ENCODE measurements around the gene CHST6. TPM values are rescaled to one million over a fixed set of nuclear protein-coding genes. Genes with fewer than 3 reads are reported as not detected.

CHST6 gene
- total and polyA plus RNA-seq, 9 of the 15 experiments (the other 6 are each of a cell fraction or from before 2014, with no cell fraction given) = 0.01 to 0.05 (median 0.02) TPM; not detected in 6

DNA sequence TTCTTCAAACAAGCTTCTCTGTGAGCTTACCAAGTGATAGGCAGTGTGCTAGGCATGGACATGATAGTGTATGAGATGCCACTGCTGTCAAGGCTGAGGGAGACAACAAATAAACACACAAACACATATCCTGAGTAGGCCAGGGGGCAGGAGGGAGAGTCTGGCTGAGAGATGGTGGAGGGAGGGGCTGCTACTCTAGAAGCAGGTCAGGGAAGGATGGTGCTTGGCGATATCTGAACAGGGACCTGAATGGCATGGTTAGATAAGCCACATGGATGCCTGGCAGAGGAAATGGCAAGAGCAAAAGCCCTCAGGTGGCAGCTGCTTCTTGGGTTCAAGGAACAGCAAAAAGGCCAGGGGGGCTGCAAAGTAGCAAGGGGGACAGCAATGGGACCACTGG is 8.6 kb upstream of the CHST6 start:
- Histone ChIP-seq H3K36me3 (ENCODE audit: control insufficient read depth, insufficient read depth, low read length) (no peaks in the 10 kb centered on the region), H3K9ac (ENCODE audit: insufficient read depth in 1 of 2, low read depth in 2 of 2, low read length in 2 of 2) (no peak overlapping the region), H3K27me3 (ENCODE audit: control insufficient read depth in 2 of 2, insufficient read depth in 2 of 2, low read length in 2 of 2) (peaks cover 3 to 21% of the 10 kb centered on the region in 2 experiments; a peak in 4 of 5 replicates), H3K27ac (ENCODE audit: extremely low read depth, low read depth, low read length) (no peak overlapping the region), H4K20me1 (replicated peaks; ENCODE audit: control insufficient read depth, insufficient read depth, low read length) (no peaks in the 10 kb centered on the region; the same call in 1 of the 2 replicates), H3K9me3 (replicated peaks; ENCODE audit: control insufficient read depth, insufficient read depth, low read depth, low read length) (no peaks in the 10 kb centered on the region), H3K4me1 (replicated peaks in 1 of 2; ENCODE audit: control insufficient read depth in 2 of 2, insufficient read depth in 2 of 2, low read length in 2 of 2) (0 out of 5 replicates have a peak, but pooled peaks cover 0 to 3% of the 10 kb centered on the region in 2 experiments), H3K9me1 (ENCODE audit: control insufficient read depth, insufficient read depth, low read length) (no peaks in the 10 kb centered on the region), H2AFZ (ENCODE audit: low read depth, low read length) (no peak overlapping the region), H3K4me2 (ENCODE audit: insufficient read depth, low read length) (no peak overlapping the region), H3K4me3 (no peak overlapping the region), H3K79me2 (ENCODE audit: control insufficient read depth, insufficient read depth, low read length) (no peaks in the 10 kb centered on the region)
- no peak for TF ChIP-seq SRSF1 (IDR thresholded peaks at IDR 0.05; ENCODE audit: low read depth, low read length)
- in situ Hi-C loops (cut with MboI) = no loop called here
- intact Hi-C loops (cut with micrococcal nuclease) = no loop called here
- ChIA-PET CTCF (ENCODE audit: low intra/inter-chr PET ratio) (no interaction called here), POLR2A (interaction anchor here (0.6 kb wide), 1 partner anchor 44 kb away, joined by 4 read pairs; no protein-coding TSS in a partner anchor)
- WGBS (ENCODE audit: insufficient coverage, low coverage, missing lambda C conversion rate) = 9% methylated on average over 1 of the region's 1 CpG
- no TSS peak for BruUV-seq (replicated peaks)
- FAIRE-seq (no peak), ATAC-seq (no peak), DNase-seq (ENCODE audit: extremely low read depth in 1 of 4, low spot score in 3 of 4) (no peak)

DNA sequence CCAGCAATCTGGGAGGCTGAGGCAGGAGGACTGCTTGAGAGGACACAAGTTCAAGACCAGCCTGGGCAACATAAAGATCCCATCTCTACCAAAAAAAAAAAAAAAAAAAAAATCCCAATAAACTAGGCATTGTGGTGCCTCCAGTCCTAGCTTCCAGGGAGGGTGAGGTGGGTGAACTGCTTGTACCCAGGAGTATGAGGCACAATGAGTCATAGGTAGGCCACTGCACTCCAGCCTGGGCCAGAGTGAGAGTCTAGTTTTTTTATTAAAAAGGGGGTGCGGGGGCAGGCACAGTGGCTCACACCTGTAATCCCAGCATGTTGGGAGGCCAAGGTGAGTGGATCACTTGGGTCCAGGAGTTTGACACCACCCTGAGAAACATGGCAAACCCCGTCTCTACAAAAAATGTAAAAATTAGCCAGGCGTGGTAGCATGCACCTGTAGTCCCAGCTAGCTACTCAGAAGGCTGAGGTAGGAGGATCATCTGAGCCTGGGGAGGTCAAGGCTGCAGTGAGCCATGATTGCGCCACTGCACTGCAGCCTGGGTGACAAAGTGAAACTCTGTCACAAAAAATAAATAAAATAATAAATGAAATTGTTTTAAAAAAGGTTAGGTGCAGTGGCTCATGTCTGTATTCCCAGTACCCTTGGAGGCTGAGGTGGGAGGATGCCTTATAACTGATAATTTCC is 7.8 kb upstream of the CHST6 start:
- Histone ChIP-seq H3K4me1 (replicated peaks in 1 of 2; ENCODE audit: control insufficient read depth in 2 of 2, insufficient read depth in 2 of 2, low read length in 2 of 2) (no peaks in the 10 kb centered on the region), H3K36me3 (ENCODE audit: control insufficient read depth, insufficient read depth, low read length) (no peaks in the 10 kb centered on the region), H3K27me3 (ENCODE audit: control insufficient read depth in 2 of 2, insufficient read depth in 2 of 2, low read length in 2 of 2) (peaks cover 5 to 20% of the 10 kb centered on the region in 2 experiments; a peak in 4 of 5 replicates), H3K27ac (ENCODE audit: extremely low read depth, low read depth, low read length) (no peak overlapping the region), H3K9ac (ENCODE audit: insufficient read depth in 1 of 2, low read depth in 2 of 2, low read length in 2 of 2) (no peak overlapping the region), H2AFZ (ENCODE audit: low read depth, low read length) (no peak overlapping the region), H3K9me3 (replicated peaks; ENCODE audit: control insufficient read depth, insufficient read depth, low read depth, low read length) (no peaks in the 10 kb centered on the region), H3K4me3 (no peak overlapping the region), H3K79me2 (ENCODE audit: control insufficient read depth, insufficient read depth, low read length) (no peaks in the 10 kb centered on the region), H3K4me2 (ENCODE audit: insufficient read depth, low read length) (no peak overlapping the region), H4K20me1 (replicated peaks; ENCODE audit: control insufficient read depth, insufficient read depth, low read length) (no peaks in the 10 kb centered on the region), H3K9me1 (ENCODE audit: control insufficient read depth, insufficient read depth, low read length) (no peaks in the 10 kb centered on the region)
- WGBS (ENCODE audit: insufficient coverage, low coverage, missing lambda C conversion rate) = 17% methylated on average over 4 of the region's 4 CpGs
- CTCF ChIA-PET (ENCODE audit: low intra/inter-chr PET ratio) = no interaction called here
- POLR2A ChIA-PET = interaction anchor here (0.5 kb wide), 1 partner anchor 9 kb away, joined by 3 read pairs; no protein-coding TSS in a partner anchor
- intact Hi-C loops (cut with micrococcal nuclease) = no loop called here
- ATAC-seq (no peak), FAIRE-seq (no peak), DNase-seq (ENCODE audit: extremely low read depth in 1 of 4, low spot score in 3 of 4) (no peak)
- in situ Hi-C loops (cut with MboI) = no loop called here
- TF ChIP-seq KHSRP (IDR thresholded peaks at IDR 0.05) (no peak), BDP1 (IDR thresholded peaks at IDR 0.05; ENCODE audit: insufficient read depth, insufficient read length) (no peak), NR4A1 (CRISPR knock-in tag; IDR thresholded peaks at IDR 0.05) (no peak), NR4A1 (tag; IDR thresholded peaks at IDR 0.05) (no peak), BRD9 (IDR thresholded peaks at IDR 0.05; ENCODE audit: low read depth, partially characterized antibody) (no peak), ELF2 (CRISPR knock-in tag; IDR thresholded peaks at IDR 0.05) (no peak), MEIS2 (IDR thresholded peaks at IDR 0.05; ENCODE audit: partially characterized antibody) (no peak), RBM14 (IDR thresholded peaks at IDR 0.05; ENCODE audit: borderline replicate concordance, insufficient read depth, low read depth, low read length) (no peak), SMARCC2 (IDR thresholded peaks at IDR 0.05; ENCODE audit: low read depth) (no peak), E2F3 (CRISPR knock-in tag; IDR thresholded peaks at IDR 0.05) (no peak), SRSF7 (optimal IDR thresholded peaks at IDR 0.05; ENCODE audit: low read depth, low read length) (no peak), KAT7 (CRISPR knock-in tag; IDR thresholded peaks at IDR 0.05; ENCODE audit: borderline replicate concordance) (no peak), TARDBP (IDR thresholded peaks at IDR 0.05) (no peak), SAP30 (IDR thresholded peaks at IDR 0.05; ENCODE audit: borderline replicate concordance, insufficient read depth, low read depth, low read length, poor library complexity, severe bottlenecking) (no peak)
- TF ChIP-seq, protein P1, sequence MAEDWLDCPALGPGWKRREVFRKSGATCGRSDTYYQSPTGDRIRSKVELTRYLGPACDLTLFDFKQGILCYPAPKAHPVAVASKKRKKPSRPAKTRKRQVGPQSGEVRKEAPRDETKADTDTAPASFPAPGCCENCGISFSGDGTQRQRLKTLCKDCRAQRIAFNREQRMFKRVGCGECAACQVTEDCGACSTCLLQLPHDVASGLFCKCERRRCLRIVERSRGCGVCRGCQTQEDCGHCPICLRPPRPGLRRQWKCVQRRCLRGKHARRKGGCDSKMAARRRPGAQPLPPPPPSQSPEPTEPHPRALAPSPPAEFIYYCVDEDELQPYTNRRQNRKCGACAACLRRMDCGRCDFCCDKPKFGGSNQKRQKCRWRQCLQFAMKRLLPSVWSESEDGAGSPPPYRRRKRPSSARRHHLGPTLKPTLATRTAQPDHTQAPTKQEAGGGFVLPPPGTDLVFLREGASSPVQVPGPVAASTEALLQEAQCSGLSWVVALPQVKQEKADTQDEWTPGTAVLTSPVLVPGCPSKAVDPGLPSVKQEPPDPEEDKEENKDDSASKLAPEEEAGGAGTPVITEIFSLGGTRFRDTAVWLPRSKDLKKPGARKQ (CRISPR knock-in tag; IDR thresholded peaks at IDR 0.05) = no peak
- no TSS peak for BruUV-seq (replicated peaks)

All from K562 (cell line).